K562 (cell line): ENCODE measurements around the gene UQCRC1. TPM values are rescaled to one million over a fixed set of nuclear protein-coding genes. Genes with fewer than 3 reads are reported as not detected.

Experiments
- ATAC-seq: fragments of 200-7000 bp; cut with Tn5 transposase; 3 replicates; pipeline ENCODE4 v1.9.1; 2020; ENCODE audit warnings: moderate library complexity
- BruUV-seq: library from RNA; stranded (reverse); fragments of 400-500 nt; replicated peaks from 2 replicates; lab custom pipeline; 2021; lab: Mats Ljungman, UMichigan
- CTCF ChIA-PET: fragments of 300-600 bp; formaldehyde crosslinking; extraction: SDS; loops from one replicate; lab custom pipeline; 2021; ENCODE audit warnings: low intra/inter-chr PET ratio; lab: Yijun Ruan, JAX
- POLR2A ChIA-PET: fragments of 300-600, 350-650 bp; sonication (Branson Sonifier 250); formaldehyde crosslinking; extraction: SDS; loops from one replicate; lab custom pipeline; 2021; ENCODE audit warnings: antibody characterized with exemption, inconsistent platforms; lab: Yijun Ruan, JAX
- DNase-seq, 4 experiments: peaks; one replicate each; pipeline versions ENCODE4 v3.0.0 to v3.0.0-alpha.2; 2011 to 2018; ENCODE audit warnings: low spot score in 3 of 4, mixed read lengths in 3 of 4; ENCODE audit errors: extremely low read depth in 1 of 4
- FAIRE-seq: peaks from 2 replicates; lab custom pipeline; 2011; peaks lifted over from hg19 to GRCh38; lab: Jason Lieb, UNC
- H2AFZ ChIP-seq: 2 replicates; pipeline ENCODE4 v1.6.0; 2011; ENCODE audit warnings: low read depth, low read length, control low read depth, inconsistent platforms
- H3K27ac ChIP-seq: fragments of 200-600 bp; 3 replicates; pipeline ENCODE4 v1.8.0; 2011; ENCODE audit warnings: low read depth, mild to moderate bottlenecking, control low read depth, inconsistent platforms, low read length, moderate library complexity, mixed read lengths; ENCODE audit errors: extremely low read depth
- H3K27me3 ChIP-seq, 2 experiments: fragments of 300-600 bp in 1 of 2; 2 replicates in 1 of 2; 3 replicates in 1 of 2; pipeline versions ENCODE4 v1.6.0 to v1.8.0; 2011; ENCODE audit warnings: inconsistent platforms in 2 of 2, low read length in 2 of 2, mild to moderate bottlenecking in 1 of 2, mixed read lengths in 1 of 2, moderate library complexity in 1 of 2; ENCODE audit not compliant: control insufficient read depth in 2 of 2, insufficient read depth in 2 of 2
- H3K36me3 ChIP-seq: fragments of 300-600 bp; 3 replicates; pipeline ENCODE4 v1.8.0; 2011; ENCODE audit warnings: mild to moderate bottlenecking, low read length, inconsistent platforms; ENCODE audit not compliant: control insufficient read depth, insufficient read depth
- H3K4me1 ChIP-seq, 2 experiments: fragments of 200-600 bp in 1 of 2; replicated peaks in 1 of 2; 2 replicates in 1 of 2; 3 replicates in 1 of 2; pipeline versions ENCODE4 v1.5.1 to v1.8.0; 2011; ENCODE audit warnings: inconsistent platforms in 2 of 2, low read length in 2 of 2, mild to moderate bottlenecking in 1 of 2, mixed read lengths in 1 of 2, moderate library complexity in 1 of 2; ENCODE audit not compliant: control insufficient read depth in 2 of 2, insufficient read depth in 2 of 2
- H3K4me2 ChIP-seq: 2 replicates; pipeline ENCODE4 v1.6.1; 2011; ENCODE audit warnings: low read length, control low read depth, inconsistent platforms, mixed read lengths; ENCODE audit not compliant: insufficient read depth
- H3K4me3 ChIP-seq: fragments of 200-600 bp; sonication (generic), shearing (Covaris generic); 2 replicates; pipeline ENCODE4 v1.5.1; 2016; ENCODE audit warnings: control low read depth, inconsistent platforms
- H3K79me2 ChIP-seq: fragments of 200-600 bp; 3 replicates; pipeline ENCODE4 v1.8.0; 2011; ENCODE audit warnings: low read length, inconsistent platforms; ENCODE audit not compliant: control insufficient read depth, insufficient read depth
- H3K9ac ChIP-seq, 2 experiments: 2 replicates each; pipeline versions ENCODE4 v1.6.0 to v1.6.1; 2011; ENCODE audit warnings: low read depth in 2 of 2, low read length in 2 of 2, control low read depth in 1 of 2, inconsistent platforms in 1 of 2, mild to moderate bottlenecking in 1 of 2, mixed read lengths in 1 of 2; ENCODE audit not compliant: insufficient read depth in 1 of 2
- H3K9me1 ChIP-seq: one replicate; pipeline ENCODE4 v1.6.0; 2011; ENCODE audit warnings: inconsistent platforms, mild to moderate bottlenecking, low read length, moderate library complexity; ENCODE audit not compliant: control insufficient read depth, insufficient read depth
- H3K9me3 ChIP-seq: replicated peaks from 2 replicates; pipeline ENCODE4 v1.5.1; 2011; ENCODE audit warnings: low read depth, low read length, inconsistent platforms; ENCODE audit not compliant: control insufficient read depth, insufficient read depth
- H4K20me1 ChIP-seq: replicated peaks from 2 replicates; pipeline ENCODE4 v1.6.1; 2011; ENCODE audit warnings: low read length, inconsistent platforms, mixed read lengths; ENCODE audit not compliant: control insufficient read depth, insufficient read depth
- CREB1 ChIP-seq, 2 experiments: sonication (generic) in 1 of 2; formaldehyde crosslinking in 1 of 2; IDR thresholded peaks; 2 replicates each; pipeline versions ENCODE4 v1.6.1 to v1.8.0; 2012 to 2022; ENCODE audit warnings: inconsistent platforms in 1 of 2, mild to moderate bottlenecking in 1 of 2, missing genetic modification reagents in 1 of 2, moderate library complexity in 1 of 2
- FOXJ2 ChIP-seq: fragments of 200-800 bp; sonication (Bioruptor generic); IDR thresholded peaks from 2 replicates; pipeline ENCODE4 v1.6.1; 2016; ENCODE audit warnings: missing genetic modification characterization, missing compliant biosample characterization
- FUS ChIP-seq: fragments of 200-400 bp; formaldehyde crosslinking; optimal IDR thresholded peaks from 2 replicates; pipeline ENCODE3; 2017; ENCODE audit warnings: low read depth, low read length
- JUN ChIP-seq, 2 experiments: sonication (generic) in 1 of 2; formaldehyde crosslinking in 1 of 2; IDR thresholded peaks; 2 replicates each; pipeline versions ENCODE4 v1.6.1 to v1.8.0; 2012 to 2022; ENCODE audit warnings: borderline replicate concordance in 2 of 2, mild to moderate bottlenecking in 2 of 2, improper control_type of control experiment in 1 of 2, low read depth in 1 of 2, low read length in 1 of 2, missing genetic modification reagents in 1 of 2
- KHSRP ChIP-seq: fragments of 450-650 bp; IDR thresholded peaks from 2 replicates; pipeline ENCODE4 v1.6.1; 2017
- KLF1 ChIP-seq: fragments of 450-650 bp; IDR thresholded peaks from 2 replicates; pipeline ENCODE4 v1.6.1; 2016; ENCODE audit warnings: missing genetic modification characterization, missing compliant biosample characterization
- PHF20 ChIP-seq: fragments of 450-650 bp; IDR thresholded peaks from 2 replicates; pipeline ENCODE4 v1.6.1; 2018; ENCODE audit not compliant: partially characterized antibody
- SMARCA4 ChIP-seq: fragments of 450-650 bp; IDR thresholded peaks from 2 replicates; pipeline ENCODE4 v1.6.1; 2016
- ZFPM2 ChIP-seq: fragments of 250-450 bp; sonication (Bioruptor Pico); IDR thresholded peaks from 2 replicates; pipeline ENCODE4 v1.5.1; 2022; ENCODE audit warnings: mild to moderate bottlenecking
- ZHX1 ChIP-seq: fragments of 150-350 bp; conservative IDR thresholded peaks from 2 replicates; pipeline ENCODE4 v1.6.1; 2014; ENCODE audit warnings: low read length
- WGBS: fragments of 100-300 bp; shearing (Covaris generic); methylation state at CpG from one replicate; pipeline ENCODE4 v1.1.6; 2016; ENCODE audit warnings: low coverage, mixed read lengths; ENCODE audit not compliant: insufficient coverage; ENCODE audit errors: missing lambda C conversion rate; 5-methylcytosine and 5-hydroxymethylcytosine counted together
- in situ Hi-C: fragments of 300-500 bp; cut with MboI; formaldehyde crosslinking; loops from 4 replicates; pipeline ENCODE4 v1.15.0; 2018; ENCODE audit warnings: inconsistent platforms, mixed read lengths
- intact Hi-C: fragments of 100-400 bp; cut with micrococcal nuclease; formaldehyde crosslinking; loops from 2 replicates; pipeline ENCODE4 v1.14.2; 2022
- polyA plus RNA-seq, 8 experiments: library from polyadenylated mRNA; depleted of rRNA in 4 of 8; stranded (reverse) in 5 of 8; unstranded in 3 of 8; fragments of >200 nt; fragmentation: Nextera tagmentation in 2 of 8; fragmentation: Illumina TruSeq in 1 of 8; extraction: Ambion mirVana in 2 of 8; extraction: Trizol in 1 of 8; gene quantifications; 2 replicates each; pipeline versions ENCODE4 v1.2.1 to v1.2.3, GENCODE V29; 2011 to 2014; ENCODE audit warnings: inconsistent platforms in 1 of 8, missing spikeins in 1 of 8
- total RNA-seq, 7 experiments: library from RNA; depleted of rRNA in 6 of 7; stranded (reverse); fragments of >200 nt in 6 of 7; fragmentation: Illumina TruSeq in 2 of 7; extraction: Trizol in 2 of 7; gene quantifications; 2 replicates each; pipeline versions ENCODE4 v1.2.1 to v1.2.3, GENCODE V29; 2011 to 2021; ENCODE audit warnings: low replicate concordance in 1 of 7
- TF ChIP-seq, protein P1 (sequence below): sonication (generic); formaldehyde crosslinking; IDR thresholded peaks from 2 replicates; pipeline ENCODE4 v1.8.0; 2022; ENCODE audit warnings: mild to moderate bottlenecking, low read depth, missing genetic modification reagents
- TF ChIP-seq, protein P2 (sequence below): fragments of 200-800 bp; sonication (Bioruptor generic); IDR thresholded peaks from 2 replicates; pipeline ENCODE4 v1.6.1; 2017; ENCODE audit warnings: missing genetic modification characterization, missing compliant biosample characterization
- TF ChIP-seq, protein P3 (sequence below): fragments of 250-450 bp; sonication (Bioruptor Pico); IDR thresholded peaks from 2 replicates; pipeline ENCODE4 v1.4.0; 2020

Gene UQCRC1
- total and polyA plus RNA-seq, 9 of the 15 experiments (the other 6 are each of a cell fraction or from before 2014, with no cell fraction given) = 125 to 424 (median 268) TPM

GRCh38 chr3:48630833-48631232, 21.4 kb upstream of the UQCRC1 start:
- Histone ChIP-seq H2AFZ (no peak overlapping the region), H3K36me3 (peaks cover 61% of the 10 kb centered on the region; the same call in 2 of the 3 replicates), H4K20me1 (no peaks in the 10 kb centered on the region), H3K4me2 (no peak overlapping the region), H3K79me2 (peaks cover 11% of the 10 kb centered on the region), H3K4me1 (peaks cover 0 to 23% of the 10 kb centered on the region in 2 experiments; a peak in 4 of 5 replicates), H3K9ac (0 out of 4 replicates have a peak overlapping the region, but pooled peaks of 1 of the 2 experiments have one; percentile 9), H3K27ac (no peak overlapping the region), H3K27me3 (no peaks in the 10 kb centered on the region), H3K9me1 (peaks cover 4% of the 10 kb centered on the region), H3K4me3 (no peak overlapping the region), H3K9me3 (no peaks in the 10 kb centered on the region)
- no peak for TF ChIP-seq ZFPM2 (CRISPR knock-in tag)
- TF ChIP-seq, protein P1, sequence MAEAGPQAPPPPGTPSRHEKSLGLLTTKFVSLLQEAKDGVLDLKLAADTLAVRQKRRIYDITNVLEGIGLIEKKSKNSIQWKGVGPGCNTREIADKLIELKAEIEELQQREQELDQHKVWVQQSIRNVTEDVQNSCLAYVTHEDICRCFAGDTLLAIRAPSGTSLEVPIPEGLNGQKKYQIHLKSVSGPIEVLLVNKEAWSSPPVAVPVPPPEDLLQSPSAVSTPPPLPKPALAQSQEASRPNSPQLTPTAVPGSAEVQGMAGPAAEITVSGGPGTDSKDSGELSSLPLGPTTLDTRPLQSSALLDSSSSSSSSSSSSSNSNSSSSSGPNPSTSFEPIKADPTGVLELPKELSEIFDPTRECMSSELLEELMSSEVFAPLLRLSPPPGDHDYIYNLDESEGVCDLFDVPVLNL (CRISPR knock-in tag) = no peak
- TF ChIP-seq SMARCA4 = no peak
- TF ChIP-seq FUS = no peak
- TF ChIP-seq, protein P2, sequence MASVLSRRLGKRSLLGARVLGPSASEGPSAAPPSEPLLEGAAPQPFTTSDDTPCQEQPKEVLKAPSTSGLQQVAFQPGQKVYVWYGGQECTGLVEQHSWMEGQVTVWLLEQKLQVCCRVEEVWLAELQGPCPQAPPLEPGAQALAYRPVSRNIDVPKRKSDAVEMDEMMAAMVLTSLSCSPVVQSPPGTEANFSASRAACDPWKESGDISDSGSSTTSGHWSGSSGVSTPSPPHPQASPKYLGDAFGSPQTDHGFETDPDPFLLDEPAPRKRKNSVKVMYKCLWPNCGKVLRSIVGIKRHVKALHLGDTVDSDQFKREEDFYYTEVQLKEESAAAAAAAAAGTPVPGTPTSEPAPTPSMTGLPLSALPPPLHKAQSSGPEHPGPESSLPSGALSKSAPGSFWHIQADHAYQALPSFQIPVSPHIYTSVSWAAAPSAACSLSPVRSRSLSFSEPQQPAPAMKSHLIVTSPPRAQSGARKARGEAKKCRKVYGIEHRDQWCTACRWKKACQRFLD (CRISPR knock-in tag) = no peak
- no peak for TF ChIP-seq PHF20
- no peak for TF ChIP-seq JUN (IDR thresholded peaks at IDR 0.05; ENCODE audit: borderline replicate concordance, low read depth, low read length)
- no peak for TF ChIP-seq JUN (CRISPR knock-in tag; IDR thresholded peaks at IDR 0.05; ENCODE audit: borderline replicate concordance)
- no peak for TF ChIP-seq KLF1 (tag)
- no peak for TF ChIP-seq CREB1 (IDR thresholded peaks at IDR 0.05)
- TF ChIP-seq CREB1 (CRISPR knock-in tag; IDR thresholded peaks at IDR 0.05) = no peak
- no peak for TF ChIP-seq FOXJ2 (tag)
- no peak for TF ChIP-seq KHSRP
- TF ChIP-seq ZHX1 = no peak
- TF ChIP-seq, protein P3, sequence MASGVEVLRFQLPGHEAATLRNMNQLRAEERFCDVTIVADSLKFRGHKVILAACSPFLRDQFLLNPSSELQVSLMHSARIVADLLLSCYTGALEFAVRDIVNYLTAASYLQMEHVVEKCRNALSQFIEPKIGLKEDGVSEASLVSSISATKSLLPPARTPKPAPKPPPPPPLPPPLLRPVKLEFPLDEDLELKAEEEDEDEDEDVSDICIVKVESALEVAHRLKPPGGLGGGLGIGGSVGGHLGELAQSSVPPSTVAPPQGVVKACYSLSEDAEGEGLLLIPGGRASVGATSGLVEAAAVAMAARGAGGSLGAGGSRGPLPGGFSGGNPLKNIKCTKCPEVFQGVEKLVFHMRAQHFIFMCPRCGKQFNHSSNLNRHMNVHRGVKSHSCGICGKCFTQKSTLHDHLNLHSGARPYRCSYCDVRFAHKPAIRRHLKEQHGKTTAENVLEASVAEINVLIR (CRISPR knock-in tag) = no peak
- ATAC-seq = no peak
- no peak for FAIRE-seq
- 83% methylated on average over 12 of the region's 12 CpGs for WGBS
- ChIA-PET POLR2A (no interaction called here), CTCF (no interaction called here)
- no TSS peak for BruUV-seq
- DNase-seq = no peak
- intact Hi-C loops = no loop called here
- in situ Hi-C loops = no loop called here
